ENCODE measurements around the gene CASD1.

DNA sequence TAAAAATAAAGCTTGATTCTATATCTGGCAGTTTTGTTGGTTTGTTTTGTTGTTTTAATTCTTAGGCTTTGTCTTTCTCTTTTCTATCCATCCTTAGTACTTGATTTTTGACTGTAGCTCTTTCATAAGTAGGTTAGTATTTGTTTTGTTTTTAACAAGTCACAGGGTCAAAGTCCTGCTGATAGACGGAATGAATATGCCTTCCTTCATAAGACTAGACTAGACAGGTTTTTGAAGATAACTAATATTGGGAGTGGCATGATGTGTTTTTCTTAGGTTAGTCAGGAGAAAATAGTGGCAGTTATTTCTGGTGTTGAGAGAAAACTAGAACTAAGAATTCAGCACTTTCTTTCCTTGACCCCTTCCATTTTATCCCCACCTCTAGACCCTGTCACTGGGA, 50.4 kb downstream of the CASD1 start:
- TF ChIP-seq, protein P1, sequence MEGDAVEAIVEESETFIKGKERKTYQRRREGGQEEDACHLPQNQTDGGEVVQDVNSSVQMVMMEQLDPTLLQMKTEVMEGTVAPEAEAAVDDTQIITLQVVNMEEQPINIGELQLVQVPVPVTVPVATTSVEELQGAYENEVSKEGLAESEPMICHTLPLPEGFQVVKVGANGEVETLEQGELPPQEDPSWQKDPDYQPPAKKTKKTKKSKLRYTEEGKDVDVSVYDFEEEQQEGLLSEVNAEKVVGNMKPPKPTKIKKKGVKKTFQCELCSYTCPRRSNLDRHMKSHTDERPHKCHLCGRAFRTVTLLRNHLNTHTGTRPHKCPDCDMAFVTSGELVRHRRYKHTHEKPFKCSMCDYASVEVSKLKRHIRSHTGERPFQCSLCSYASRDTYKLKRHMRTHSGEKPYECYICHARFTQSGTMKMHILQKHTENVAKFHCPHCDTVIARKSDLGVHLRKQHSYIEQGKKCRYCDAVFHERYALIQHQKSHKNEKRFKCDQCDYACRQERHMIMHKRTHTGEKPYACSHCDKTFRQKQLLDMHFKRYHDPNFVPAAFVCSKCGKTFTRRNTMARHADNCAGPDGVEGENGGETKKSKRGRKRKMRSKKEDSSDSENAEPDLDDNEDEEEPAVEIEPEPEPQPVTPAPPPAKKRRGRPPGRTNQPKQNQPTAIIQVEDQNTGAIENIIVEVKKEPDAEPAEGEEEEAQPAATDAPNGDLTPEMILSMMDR (IDR thresholded peaks at IDR 0.05), result no peak
- TF ChIP-seq POLR2A (IDR thresholded peaks at IDR 0.05) (no peak), EP300 (IDR thresholded peaks at IDR 0.05) (no peak)

All from tibial nerve (tissue), 4 donors.